Central memory CD4-positive, alpha-beta T cell (primary cell): ENCODE data around the gene GSTA5.
"Not testable (repeated sequence)": the region's sequence is repeated elsewhere in the genome, so short reads cannot be mapped to it uniquely, and the experiment has no call there.

Source experiments
- DNase-seq: peaks from one replicate; pipeline ENCODE4 v3.0.0; 2022

Gene GSTA5

DNA sequence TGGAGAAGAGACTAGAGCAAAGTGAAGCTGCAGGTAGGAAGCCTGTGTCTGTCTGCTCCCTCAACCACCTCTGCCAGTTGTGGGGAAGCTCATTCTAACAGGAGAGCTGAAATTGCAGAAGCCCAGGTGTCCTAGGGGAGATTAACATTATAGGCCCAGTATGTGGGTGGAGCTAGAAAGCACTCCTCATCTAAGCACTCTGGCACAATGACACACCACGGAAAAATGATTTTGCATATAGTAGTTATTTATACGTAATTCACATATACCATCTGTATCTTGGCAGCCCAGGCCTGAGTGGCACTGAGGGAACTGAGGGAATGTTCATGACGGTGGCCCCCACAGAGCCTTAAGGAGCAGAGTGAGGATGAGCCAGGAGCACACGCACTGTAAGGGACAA, 9.7 kb downstream of the GSTA5 start:
- not testable (repeated sequence) for DNase-seq

DNA sequence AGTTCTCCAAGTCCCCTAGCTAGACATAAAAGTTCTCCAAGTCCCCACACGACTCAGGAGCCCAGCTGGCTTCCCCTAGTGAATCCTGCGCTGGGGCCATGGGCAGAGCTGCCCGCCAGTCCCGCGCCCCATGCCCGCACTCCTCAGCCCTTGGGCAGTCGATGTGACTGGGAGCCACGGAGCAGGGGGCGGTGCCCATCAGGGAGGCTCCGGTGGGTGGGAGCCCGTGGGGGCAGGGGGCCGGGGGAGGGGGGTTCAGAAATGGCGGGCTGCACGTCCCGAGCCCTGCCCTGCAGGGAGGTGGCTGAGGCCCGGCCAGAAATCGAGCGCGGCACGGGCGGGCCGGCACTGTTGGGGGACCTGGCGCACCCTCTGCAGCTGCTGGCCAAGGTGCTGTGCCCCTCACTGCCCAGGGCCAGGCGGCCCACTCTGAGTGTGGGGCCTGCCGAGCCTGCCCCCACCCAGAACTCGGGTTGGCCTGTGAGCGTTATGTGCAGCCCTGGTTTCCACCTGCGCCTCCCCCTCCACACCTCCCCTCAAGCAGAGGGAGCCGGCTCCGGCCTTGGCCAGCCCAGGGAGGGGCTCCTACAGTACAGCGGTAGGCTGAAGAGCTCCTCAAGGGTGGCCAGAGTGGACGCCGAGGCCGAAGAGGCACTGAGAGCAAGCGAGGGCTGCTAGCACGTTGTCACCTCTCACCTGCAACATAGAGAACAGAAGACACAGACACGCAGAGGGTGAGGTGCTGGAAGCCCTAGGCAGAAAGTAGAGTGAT, 11.4 kb downstream of the GSTA5 start:
- no peak for DNase-seq

GRCh38 chr6:52828621-52829020, 12.0 kb downstream of the GSTA5 start:
- DNase-seq: not testable (repeated sequence)

GRCh38 chr6:52827073-52827783, 13.4 kb downstream of the GSTA5 start:
- not testable (repeated sequence) for DNase-seq

DNA sequence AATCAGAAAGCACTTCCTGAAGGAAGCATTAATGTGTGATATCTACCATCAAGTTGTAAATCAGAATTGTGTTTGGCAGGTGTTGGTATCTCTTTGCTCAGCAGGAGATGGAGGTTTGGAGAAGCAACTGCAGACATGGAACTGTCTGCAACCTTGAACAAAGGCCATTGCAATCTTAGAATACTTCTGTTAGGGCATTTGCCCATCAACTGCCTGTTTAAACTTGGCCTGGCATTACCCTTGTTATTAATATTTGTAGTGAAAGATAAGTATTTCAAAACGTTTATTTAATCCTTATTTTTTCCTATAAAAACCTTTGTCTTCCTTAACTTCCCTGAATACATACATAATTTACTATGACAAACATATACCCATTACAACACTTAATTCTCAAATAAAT, 14.1 kb downstream of the GSTA5 start:
- DNase-seq: no peak

DNA sequence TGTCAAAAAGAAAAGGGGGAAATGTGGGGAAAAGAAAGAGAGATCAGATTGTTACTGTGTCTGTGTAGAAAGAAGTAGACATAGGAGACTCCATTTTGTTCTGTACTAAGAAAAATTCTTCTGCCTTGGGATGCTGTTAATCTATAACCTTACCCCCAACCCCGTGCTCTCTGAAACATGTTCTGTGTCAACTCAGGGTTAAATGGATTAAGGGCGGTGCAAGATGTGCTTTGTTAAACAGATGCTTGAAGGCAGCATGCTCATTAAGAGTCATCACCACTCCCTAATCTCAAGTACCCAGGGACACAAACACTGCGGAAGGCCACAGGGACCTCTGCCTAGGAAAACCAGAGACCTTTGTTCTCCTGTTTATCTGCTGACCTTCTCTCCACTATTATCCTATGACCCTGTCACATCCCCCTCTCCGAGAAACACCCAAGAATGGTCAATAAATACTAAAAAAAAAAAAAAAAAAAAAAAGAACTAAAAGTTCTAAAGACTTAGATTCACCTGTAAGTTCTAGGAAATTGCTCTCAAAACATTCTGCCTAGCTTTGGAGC, 14.6 kb downstream of the GSTA5 start:
- not testable (repeated sequence) for DNase-seq

DNA sequence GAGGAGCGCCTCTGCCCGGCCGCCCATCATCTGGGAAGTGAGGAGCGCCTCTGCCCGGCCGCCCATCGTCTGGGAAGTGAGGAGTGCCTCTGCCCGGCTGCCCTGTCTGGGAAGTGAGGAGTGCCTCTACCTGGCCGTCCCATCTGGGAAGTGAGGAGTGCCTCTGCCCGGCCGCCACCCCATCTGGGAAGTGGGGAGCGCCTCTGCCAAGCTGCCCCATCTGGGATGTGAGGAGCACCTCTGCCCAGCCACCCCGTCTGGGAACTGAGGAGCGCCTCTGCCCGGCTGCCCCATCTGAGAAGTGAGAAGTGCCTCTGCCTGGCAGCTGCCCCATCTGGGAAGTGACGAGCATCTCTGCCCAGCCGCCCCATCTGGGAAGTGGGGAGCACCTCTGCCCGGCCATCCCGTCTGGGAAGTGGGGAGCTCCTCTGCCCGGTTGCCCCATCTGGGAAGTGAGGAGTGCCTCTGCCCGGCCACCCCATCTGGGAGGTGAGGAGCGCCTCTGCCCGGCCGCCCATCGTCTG, 15.3 kb downstream of the GSTA5 start:
- not testable (repeated sequence) for DNase-seq

- DNase-seq: no peak
Measured at GRCh38 chr6:52821842-52822241, 18.8 kb downstream of the GSTA5 start.

DNA sequence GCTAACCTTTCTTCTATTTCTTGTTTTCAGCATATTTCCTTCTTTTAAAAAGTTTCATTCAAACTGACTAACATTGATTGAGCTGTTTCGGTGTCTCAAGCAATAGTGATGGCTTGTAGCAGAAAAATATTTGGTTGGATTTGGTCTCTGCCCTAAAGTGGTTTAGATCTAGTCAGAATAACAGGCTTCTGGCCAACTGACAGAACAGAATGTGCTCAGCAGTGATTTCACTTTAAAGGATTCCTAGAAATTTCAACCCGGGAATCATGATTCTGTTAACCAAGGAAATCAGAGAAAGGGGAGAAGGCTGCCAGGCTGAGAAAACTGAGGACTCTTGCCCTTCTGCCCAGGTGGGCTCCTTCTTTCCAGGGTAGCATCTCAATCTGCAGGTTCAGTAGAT, 20.4 kb downstream of the GSTA5 start:
- DNase-seq: no peak

DNA sequence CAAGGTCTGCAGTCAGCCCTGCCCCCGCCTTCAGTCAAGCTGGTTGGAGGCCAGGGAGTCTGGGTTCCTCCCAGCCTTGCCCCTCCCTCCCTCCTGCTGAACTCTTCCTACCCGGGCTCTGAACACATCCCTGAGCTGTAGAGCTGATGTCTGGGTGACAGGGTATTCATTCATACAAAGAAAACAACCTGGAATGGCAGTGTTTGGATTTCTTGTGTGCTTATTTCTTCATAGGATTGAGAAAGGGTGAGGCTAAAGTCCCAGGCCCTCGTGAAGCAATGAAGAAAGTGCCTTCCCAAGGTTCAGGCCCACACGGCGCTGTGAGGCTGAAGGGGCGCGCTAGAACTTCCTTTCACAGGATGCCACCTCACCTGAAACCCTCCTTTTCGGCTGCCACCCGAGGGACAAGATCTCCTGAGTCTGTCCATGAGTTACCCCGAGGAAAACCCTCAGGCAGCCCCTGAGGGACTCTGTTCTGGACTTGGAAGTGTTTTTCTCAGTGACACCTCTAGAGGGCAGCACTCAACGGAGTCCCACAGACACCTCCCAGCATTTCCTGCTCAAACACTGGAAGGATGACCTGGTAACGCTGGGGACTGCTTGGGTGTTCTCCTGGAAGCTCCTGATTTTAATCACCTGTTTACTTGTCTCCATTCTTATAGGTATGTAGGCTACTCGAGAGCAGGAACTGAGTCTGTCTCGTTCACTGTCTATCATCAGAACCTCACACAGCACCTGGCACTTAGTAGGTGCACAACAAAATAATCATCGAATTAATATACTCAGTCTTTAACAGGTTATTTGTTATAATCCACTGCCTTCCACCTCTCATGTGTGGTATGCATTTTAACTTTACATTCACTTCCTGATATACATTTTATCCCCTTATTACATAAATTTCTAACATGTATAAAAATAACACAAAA, 25.2 kb downstream of the GSTA5 start:
- DNase-seq: peak; percentile 10

DNA sequence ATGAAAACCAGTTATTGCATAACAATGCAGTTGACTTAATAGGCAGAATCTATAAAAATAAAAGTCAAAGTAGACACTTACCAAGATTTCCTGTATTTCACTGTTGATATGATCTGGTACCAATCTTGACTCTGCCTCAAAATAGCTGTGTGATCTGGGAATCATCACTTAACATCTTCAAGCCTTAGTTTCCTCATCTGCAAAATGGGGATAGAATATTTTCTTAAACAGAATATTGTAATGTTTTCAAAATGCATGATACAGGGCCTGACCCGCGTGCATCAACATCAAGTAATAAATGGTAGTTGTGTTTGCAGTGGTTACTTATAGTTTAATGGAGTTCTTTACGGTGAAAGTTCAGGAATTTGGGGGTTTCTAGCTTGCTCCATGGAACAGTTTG, 26.1 kb downstream of the GSTA5 start:
- not testable (repeated sequence) for DNase-seq

DNA sequence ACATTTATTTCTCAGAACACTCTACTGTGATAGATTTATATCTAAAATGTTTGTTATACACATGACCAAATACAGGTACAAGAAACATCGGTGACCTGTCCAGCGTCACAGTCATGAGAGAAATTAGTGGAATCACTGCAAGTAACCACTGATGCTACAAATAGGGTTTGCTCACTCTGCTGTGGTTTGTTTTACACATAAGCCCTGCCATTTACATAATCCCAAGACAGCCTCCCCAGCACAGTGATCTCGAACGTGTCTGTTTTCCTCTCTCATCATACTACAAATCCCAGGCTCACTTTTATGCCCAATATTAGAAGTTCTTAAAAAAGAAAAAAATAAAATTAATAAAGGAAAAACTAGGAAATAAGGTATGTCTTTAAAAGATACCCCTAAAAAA, 30.8 kb downstream of the GSTA5 start:
- not testable (repeated sequence) for DNase-seq

DNA sequence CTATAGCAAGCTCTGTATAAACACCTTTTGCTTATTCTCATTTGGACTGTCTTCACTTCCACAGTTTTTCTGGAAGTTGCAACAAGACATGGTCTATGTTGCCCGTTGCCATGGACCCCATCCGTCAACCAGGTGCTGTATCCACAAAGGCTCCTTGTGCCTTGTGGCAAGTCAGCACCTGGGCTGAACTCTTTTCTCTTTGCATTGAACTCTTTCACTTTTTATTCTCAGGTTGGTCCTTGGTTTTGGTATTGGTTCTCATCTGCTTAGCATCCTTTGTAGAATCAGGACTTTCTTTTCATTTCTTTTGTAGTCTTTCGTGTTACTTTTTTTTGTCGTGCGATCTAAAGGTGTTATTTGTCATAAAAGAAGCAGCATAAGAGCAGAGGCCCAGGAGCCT, 32.0 kb downstream of the GSTA5 start:
- DNase-seq: no peak

GRCh38 chr6:52803668-52804255, 36.9 kb downstream of the GSTA5 start, which contains the start of gene GSTA1:
Gene GSTA1, minus strand, starts transcription at chr6:52803816. Its CDS starts 4,549 bp downstream, at chr6:52799267.
- DNase-seq: not testable (repeated sequence)

DNA sequence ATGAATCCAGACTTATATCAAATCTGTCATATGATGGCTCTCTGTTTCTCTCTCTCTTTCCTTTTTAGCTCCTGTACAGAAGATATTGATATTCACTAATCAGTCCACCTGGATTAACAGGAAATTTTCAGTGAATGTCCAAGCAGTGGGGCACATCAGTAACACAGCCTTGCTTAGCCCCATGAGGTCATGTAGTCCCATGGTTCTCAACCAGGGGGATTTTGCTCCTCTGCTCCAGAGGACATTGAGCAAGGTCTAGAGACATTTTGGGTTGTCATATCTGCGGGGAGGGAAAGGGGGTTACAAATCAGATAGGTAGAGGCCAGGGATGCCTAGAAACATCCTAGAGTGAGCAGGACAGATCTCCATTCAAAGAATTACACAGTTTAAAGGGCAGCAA, 37.8 kb downstream of the GSTA5 start:
- DNase-seq: no peak

GRCh38 chr6:52801188-52801841, 39.3 kb downstream of the GSTA5 start:
- no peak for DNase-seq

DNA sequence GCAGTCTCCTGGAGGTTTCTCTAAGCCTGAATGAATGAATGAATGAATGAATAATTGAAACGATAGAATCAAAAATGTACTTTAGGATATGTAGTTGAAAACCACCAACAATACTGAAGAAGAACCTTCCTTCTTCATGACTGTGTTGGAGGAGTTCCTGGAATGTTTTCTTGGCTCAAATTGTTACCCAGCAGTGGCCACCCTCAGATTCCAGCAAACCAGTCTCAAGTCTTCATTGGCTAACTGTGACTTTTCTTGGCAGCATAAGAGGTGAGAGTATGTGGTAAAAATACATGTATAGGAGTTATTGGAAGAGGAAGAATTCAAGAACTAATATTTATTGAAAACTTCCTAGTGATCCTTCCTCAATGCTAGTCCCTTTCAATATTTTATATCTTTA, 41.3 kb downstream of the GSTA5 start:
- not testable (repeated sequence) for DNase-seq

DNA sequence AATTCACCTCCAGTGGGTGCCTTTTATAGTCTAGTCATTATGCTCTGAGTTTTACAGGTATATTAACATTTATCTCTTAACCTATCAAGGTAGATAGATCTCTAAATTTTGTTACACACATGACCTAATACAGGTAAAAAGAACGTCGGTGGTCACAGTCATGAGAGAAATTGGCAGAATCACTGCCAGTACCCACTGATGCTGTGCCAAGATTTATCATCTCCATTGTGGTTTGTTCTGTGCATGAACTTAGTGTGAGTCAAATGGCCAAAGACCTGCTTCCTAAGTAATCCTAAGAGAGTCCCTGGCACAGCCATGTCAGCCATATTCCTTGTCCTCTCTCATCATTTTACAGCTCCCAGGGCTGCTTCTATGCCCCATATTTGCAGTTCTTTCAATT, 46.2 kb downstream of the GSTA5 start:
- DNase-seq: not testable (repeated sequence)

GRCh38 chr6:52790861-52791260, 49.8 kb downstream of the GSTA5 start:
- no peak for DNase-seq

- not testable (repeated sequence) for DNase-seq
Measured at GRCh38 chr6:52789658-52790057, 51.0 kb downstream of the GSTA5 start.

GRCh38 chr6:52788478-52788877, 52.1 kb downstream of the GSTA5 start:
- DNase-seq: no peak
